PFSK-1 (cell line): ENCODE measurements around the gene PACSIN1.

Experiments
- POLR2AphosphoS5 ChIP-seq: IDR thresholded peaks from 2 replicates; pipeline ENCODE4 v1.6.1; 2012; ENCODE audit warnings: low read depth, mild to moderate bottlenecking, control low read depth, low read length, moderate library complexity
- REST ChIP-seq, 2 experiments: IDR thresholded peaks; 2 replicates each; pipeline versions ENCODE4 v1.6.1 to v1.8.0; 2011 to 2012; ENCODE audit warnings: low read depth in 2 of 2, low read length in 2 of 2, control low read depth in 1 of 2, inconsistent platforms in 1 of 2, mild to moderate bottlenecking in 1 of 2, moderate library complexity in 1 of 2; ENCODE audit not compliant: insufficient read depth in 1 of 2

- TF ChIP-seq POLR2AphosphoS5 (no peak), REST (IDR thresholded peaks at IDR 0.05; ENCODE audit: insufficient read depth in 1 of 2, low read depth in 2 of 2, low read length in 2 of 2) (no peak)
Observed at GRCh38 chr6:34540222-34540621, 74.3 kb downstream of the PACSIN1 start.
